Measurements from ENCODE around the gene THTPA.

THTPA gene

GRCh38 chr14:23556700-23557440, 799 bp downstream of the THTPA start:
- no peak for DNase-seq

- DNase-seq, result no peak
Measured at GRCh38 chr14:23557521-23557920, 1.4 kb downstream of the THTPA start.

- no peak for DNase-seq
Measured at GRCh38 chr14:23557946-23558345, 1.9 kb downstream of the THTPA start.

- no peak for DNase-seq
Measured at GRCh38 chr14:23558346-23559009, 2.4 kb downstream of the THTPA start.

GRCh38 chr14:23559010-23559925, 3.2 kb downstream of the THTPA start:
- DNase-seq, result peak; percentile 67

GRCh38 chr14:23559926-23560520, 4.0 kb downstream of the THTPA start:
- no peak for DNase-seq

- no peak for DNase-seq
Measured at GRCh38 chr14:23561259-23561658, 5.2 kb downstream of the THTPA start.

- DNase-seq, result no peak
Measured at GRCh38 chr14:23561873-23562821, 6.1 kb downstream of the THTPA start.

GRCh38 chr14:23562822-23563472, 6.9 kb downstream of the THTPA start:
- peak; percentile 54 for DNase-seq

GRCh38 chr14:23563473-23564180, 7.6 kb downstream of the THTPA start:
- no peak for DNase-seq

- DNase-seq, result no peak
Measured at GRCh38 chr14:23564181-23564812, 8.2 kb downstream of the THTPA start.

- no peak for DNase-seq
Measured at GRCh38 chr14:23564876-23565275, 8.8 kb downstream of the THTPA start.

- no peak for DNase-seq
Measured at GRCh38 chr14:23565626-23566025, 9.6 kb downstream of the THTPA start.

GRCh38 chr14:23566112-23566777, 10.2 kb downstream of the THTPA start:
- no peak for DNase-seq

- no peak for DNase-seq
Measured at GRCh38 chr14:23566778-23567185, 10.7 kb downstream of the THTPA start.

- DNase-seq, result peak; percentile 91
Measured at GRCh38 chr14:23567186-23568020, 11.3 kb downstream of the THTPA start, which contains the start of gene AP1G2. Gene AP1G2 (minus strand): TSS chr14:23567791. CDS start chr14:23567314, 477 bp downstream.

- DNase-seq, result no peak
Measured at GRCh38 chr14:23568021-23568599, 12.0 kb downstream of the THTPA start.
